SKM-1 treated with dmso at 0.1 percent for 144 hours (cell line): ENCODE data around the gene ELF1.
A peak's percentile ranks its signal among the peaks of the same experiment; 100 is the strongest.

Source experiments
- DNase-seq: peaks from one replicate; lab custom pipeline; 2025; ENCODE audit not compliant: unreplicated experiment; lab: John Stamatoyannopoulos, UW

The ELF1 gene

GRCh38 chr13:41006978-41007743 is 12.0 kb downstream of the ELF1 start:
- DNase-seq: peak; percentile 69

- no peak for DNase-seq
Observed at GRCh38 chr13:41006306-41006705, 12.8 kb downstream of the ELF1 start.

GRCh38 chr13:41005704-41006103 is 13.4 kb downstream of the ELF1 start:
- no peak for DNase-seq

GRCh38 chr13:41004875-41005693 is 14.0 kb downstream of the ELF1 start:
- peak; percentile 78 for DNase-seq

GRCh38 chr13:41002606-41003005 is 16.5 kb downstream of the ELF1 start:
- DNase-seq: no peak

GRCh38 chr13:41001695-41002094 is 17.4 kb downstream of the ELF1 start:
- DNase-seq: no peak

- no peak for DNase-seq
Observed at GRCh38 chr13:40999416-40999815, 19.7 kb downstream of the ELF1 start.

- peak; percentile 62 for DNase-seq
Observed at GRCh38 chr13:40996426-40997092, 22.6 kb downstream of the ELF1 start.

GRCh38 chr13:40995997-40996396 is 23.1 kb downstream of the ELF1 start:
- DNase-seq: no peak

GRCh38 chr13:40994581-40995230 is 24.4 kb downstream of the ELF1 start:
- no peak for DNase-seq

GRCh38 chr13:40993987-40994386 is 25.1 kb downstream of the ELF1 start:
- no peak for DNase-seq

- no peak for DNase-seq
Observed at GRCh38 chr13:40992678-40993518, 26.2 kb downstream of the ELF1 start.

- DNase-seq: no peak
Observed at GRCh38 chr13:40987606-40988280, 31.4 kb downstream of the ELF1 start.

- no peak for DNase-seq
Observed at GRCh38 chr13:40986101-40986856, 32.8 kb downstream of the ELF1 start.

GRCh38 chr13:40985381-40986100 is 33.6 kb downstream of the ELF1 start:
- no peak for DNase-seq

GRCh38 chr13:40984668-40985366 is 34.3 kb downstream of the ELF1 start:
- DNase-seq: no peak

- no peak for DNase-seq
Observed at GRCh38 chr13:40983725-40984667, 35.1 kb downstream of the ELF1 start.
